Subcutaneous abdominal adipose tissue (tissue), 5 donors: ENCODE data around the gene GLRX2.
"Not testable (repeated sequence)": the region's sequence is repeated elsewhere in the genome, so short reads cannot be mapped to it uniquely, and the experiment has no call there.

Source experiments
- H3K27ac ChIP-seq: one replicate; pipeline ENCODE4 v1.7.0; 2013; ENCODE audit warnings: low read depth, mild to moderate bottlenecking, inconsistent platforms, low read length, moderate library complexity
- H3K27me3 ChIP-seq, 5 donors: one replicate each; pipeline ENCODE4 v1.7.0; 2013; ENCODE audit warnings: low read length in 5 of 5, inconsistent platforms in 1 of 5; ENCODE audit not compliant: control insufficient read depth in 5 of 5, insufficient read depth in 4 of 5
- H3K36me3 ChIP-seq, 5 donors: one replicate each; pipeline ENCODE4 v1.7.0; 2013; ENCODE audit warnings: low read length in 5 of 5; ENCODE audit not compliant: control insufficient read depth in 5 of 5, insufficient read depth in 5 of 5
- H3K4me1 ChIP-seq, 5 donors: one replicate each; pipeline ENCODE4 v1.7.0; 2013; ENCODE audit warnings: low read length in 5 of 5, mild to moderate bottlenecking in 3 of 5, moderate library complexity in 1 of 5; ENCODE audit not compliant: control insufficient read depth in 5 of 5, insufficient read depth in 5 of 5
- H3K4me3 ChIP-seq, 5 donors: one replicate each; pipeline ENCODE4 v1.7.0; 2013; ENCODE audit warnings: low read length in 5 of 5, low read depth in 1 of 5
- H3K9ac ChIP-seq, 5 donors: one replicate each; pipeline ENCODE4 v1.7.0; 2013; ENCODE audit warnings: low read length in 5 of 5, mild to moderate bottlenecking in 4 of 5, moderate library complexity in 3 of 5
- H3K9me3 ChIP-seq, 5 donors: one replicate each; pipeline ENCODE4 v1.7.0; 2013; ENCODE audit warnings: low read length in 5 of 5; ENCODE audit not compliant: control insufficient read depth in 5 of 5
- donor health status: healthy.
- donor health status: healthy.
- donor health status: healthy.
- donor health status: healthy.
- donor health status: healthy.

GLRX2 gene

DNA sequence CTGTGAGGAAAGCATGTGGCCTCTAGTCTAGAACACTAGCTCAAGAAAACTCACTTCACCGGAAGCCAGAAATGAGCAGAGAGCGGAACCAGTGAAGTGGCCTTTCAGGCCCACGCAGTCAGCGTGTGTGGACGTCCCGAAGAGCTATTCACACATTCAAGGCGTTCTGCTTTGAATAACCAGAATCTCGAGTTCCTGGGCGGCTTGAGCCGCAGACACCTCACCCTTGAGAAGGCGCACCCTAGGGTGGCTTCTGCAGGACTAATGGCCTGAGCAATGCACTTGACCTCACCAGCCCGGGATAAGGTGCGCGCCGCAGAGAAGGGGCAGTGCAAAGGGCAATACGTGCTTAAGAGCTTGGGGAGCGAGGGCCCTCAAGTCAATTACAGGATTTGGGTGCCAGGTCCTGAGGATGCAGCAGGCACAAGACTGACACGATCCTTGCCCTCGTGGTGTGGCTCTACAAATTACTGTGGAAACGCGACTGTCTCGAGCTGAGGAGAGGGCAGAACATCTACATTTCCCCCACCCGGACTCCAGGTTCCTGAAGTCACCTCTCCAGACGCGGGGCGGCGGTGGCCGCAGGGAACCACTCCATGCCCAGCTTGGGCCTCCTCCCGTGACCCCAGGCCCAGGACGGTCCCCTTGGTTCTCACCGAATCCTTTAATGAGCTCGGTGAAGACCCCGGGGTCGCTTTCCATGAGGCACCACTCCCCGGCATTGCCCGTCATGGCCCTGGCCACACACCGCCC, 46.5 kb downstream of the GLRX2 start:
- no peaks in the 10 kb centered on the region for H3K9me3 ChIP-seq
- H3K9ac ChIP-seq: peak overlapping the region; percentile 93 to 99 (median 98)
- peaks cover 0 to 3% (median 0%) of the 10 kb centered on the region in 5 donors for H3K27me3 ChIP-seq
- peak overlapping the region; percentile 95 to 99 (median 97) for H3K4me3 ChIP-seq
- H3K27ac ChIP-seq: peak overlapping the region; percentile 96
- H3K4me1 ChIP-seq: peaks cover 7 to 37% (median 29%) of the 10 kb centered on the region in 5 donors
- no peaks in the 10 kb centered on the region for H3K36me3 ChIP-seq

DNA sequence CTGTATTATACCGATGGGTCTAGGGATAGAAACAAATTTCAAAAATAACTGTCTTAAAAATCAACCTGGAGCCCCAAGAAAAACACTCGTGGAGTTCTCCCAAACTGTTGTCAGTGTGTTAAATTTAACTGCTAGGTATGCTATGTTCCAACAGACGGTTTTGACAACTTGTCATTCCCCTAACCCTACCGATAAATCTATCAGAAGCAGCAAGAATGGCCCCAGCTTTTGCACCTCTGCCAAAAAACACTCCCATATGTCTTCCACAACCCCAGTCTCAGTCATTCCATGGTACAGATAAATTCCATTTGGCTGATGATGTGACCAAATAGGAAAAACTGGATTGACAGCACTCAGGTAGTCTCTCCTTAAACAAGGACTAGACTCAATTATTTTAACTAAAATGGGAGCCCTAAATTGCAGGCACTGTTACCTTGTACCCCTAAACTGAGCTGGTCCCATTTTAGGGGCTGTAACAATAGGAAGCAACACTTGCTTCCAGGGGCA, 51.0 kb downstream of the GLRX2 start:
- H3K27me3 ChIP-seq: peaks cover 0 to under 1% (median 0%) of the 10 kb centered on the region in 5 donors
- H3K4me1 ChIP-seq: peaks cover under 1 to 23% (median 15%) of the 10 kb centered on the region in 5 donors
- H3K4me3 ChIP-seq: no peak overlapping the region
- peaks cover 3 to 12% (median 6%) of the 10 kb centered on the region in 5 donors for H3K36me3 ChIP-seq
- H3K9me3 ChIP-seq: no peaks in the 10 kb centered on the region
- H3K9ac ChIP-seq: no peak overlapping the region
- H3K27ac ChIP-seq: no peak overlapping the region

DNA sequence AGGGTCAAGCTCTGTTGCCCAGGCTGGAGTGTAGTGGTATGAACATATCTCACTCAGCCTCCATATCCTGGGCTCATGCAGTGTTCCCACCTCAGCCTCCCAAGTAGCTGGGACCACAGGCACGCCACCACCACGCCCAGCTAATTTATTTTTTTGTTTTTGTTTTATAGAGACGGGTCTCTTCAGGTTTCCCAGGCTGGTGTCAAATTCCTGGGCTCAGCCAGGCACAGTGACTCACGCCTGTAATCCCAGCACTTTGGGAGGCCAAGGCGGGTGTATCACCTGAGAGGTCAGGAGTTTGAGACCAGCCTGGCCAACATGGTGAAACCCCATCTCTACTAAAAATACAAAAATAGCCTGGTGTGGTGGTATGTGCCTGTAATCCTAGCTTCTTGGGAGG, 56.3 kb downstream of the GLRX2 start:
- H3K4me1 ChIP-seq, H3K27ac ChIP-seq, H3K9ac ChIP-seq, H3K27me3 ChIP-seq, H3K9me3 ChIP-seq, H3K4me3 ChIP-seq: not testable (repeated sequence)
- peaks cover 8 to 29% (median 17%) of the 10 kb centered on the region in 5 donors for H3K36me3 ChIP-seq
